CD4-positive, alpha-beta T cell (primary cell): ENCODE data around the gene SCAPER. TPM values are rescaled to one million over a fixed set of nuclear protein-coding genes. Genes with fewer than 3 reads are reported as not detected.

Source experiments
- ATAC-seq: fragments of 200-7000 bp; cut with Tn5 transposase; one replicate; pipeline ENCODE4 v1.10.0; 2022; ENCODE audit warnings: mild to moderate bottlenecking; ENCODE audit not compliant: poor library complexity
- CTCF ChIA-PET: fragments of 350-600 bp; sonication (Branson Sonifier 250); formaldehyde crosslinking; loops from one replicate; lab custom pipeline; 2021; ENCODE audit warnings: antibody characterized with exemption, inconsistent platforms; lab: Charles Lee
- POLR2A ChIA-PET: fragments of 350-600 bp; sonication (Branson Sonifier 250); formaldehyde crosslinking; loops from one replicate; lab custom pipeline; 2021; ENCODE audit warnings: antibody characterized with exemption, inconsistent platforms; lab: Charles Lee
- DNase-seq, 14 experiments: peaks; one replicate each; pipeline ENCODE4 v3.0.0-alpha.2; 2013 to 2020; ENCODE audit warnings: mixed read lengths in 2 of 14
- H3K27ac ChIP-seq, 2 donors: one replicate each; pipeline versions ENCODE4 v1.5.1 to v1.7.0; 2013; ENCODE audit warnings: low read length in 2 of 2, low read depth in 1 of 2, mild to moderate bottlenecking in 1 of 2
- H3K27me3 ChIP-seq, 2 experiments: 1 replicate in 1 of 2; 2 replicates in 1 of 2; pipeline versions ENCODE4 v1.6.1 to v1.7.0; 2013; ENCODE audit warnings: low read length in 2 of 2, control low read depth in 1 of 2, mild to moderate bottlenecking in 1 of 2, moderate library complexity in 1 of 2; ENCODE audit not compliant: insufficient read depth in 2 of 2, control insufficient read depth in 1 of 2
- H3K36me3 ChIP-seq: one replicate; pipeline ENCODE4 v1.6.1; 2013; ENCODE audit warnings: low read length, control low read depth; ENCODE audit not compliant: insufficient read depth
- H3K4me1 ChIP-seq: one replicate; pipeline ENCODE4 v1.6.1; 2013; ENCODE audit warnings: low read length, control low read depth; ENCODE audit not compliant: insufficient read depth
- H3K4me3 ChIP-seq: one replicate; pipeline ENCODE4 v1.5.1; 2013; ENCODE audit warnings: mild to moderate bottlenecking, low read length, moderate library complexity
- H3K9me3 ChIP-seq, 2 experiments: 1 replicate in 1 of 2; 2 replicates in 1 of 2; pipeline versions ENCODE4 v1.6.1 to v1.7.0; 2013; ENCODE audit warnings: low read length in 2 of 2, mild to moderate bottlenecking in 2 of 2, control low read depth in 1 of 2, moderate library complexity in 1 of 2; ENCODE audit not compliant: control insufficient read depth in 1 of 2, insufficient read depth in 1 of 2
- H3K27ac Mint-ChIP-seq: one replicate; pipeline ENCODE4 v1.8.0; 2020; ENCODE audit warnings: mixed read lengths
- H3K27me3 Mint-ChIP-seq: one replicate; pipeline ENCODE4 v1.8.0; 2021; ENCODE audit warnings: mixed read lengths
- H3K36me3 Mint-ChIP-seq: one replicate; pipeline ENCODE4 v1.8.0; 2021; ENCODE audit warnings: low read depth, mixed read lengths
- H3K4me1 Mint-ChIP-seq: one replicate; pipeline ENCODE4 v1.8.0; 2021; ENCODE audit warnings: low read depth, mixed read lengths
- H3K4me3 Mint-ChIP-seq: one replicate; pipeline ENCODE4 v1.8.0; 2020; ENCODE audit warnings: mild to moderate bottlenecking, mixed read lengths
- H3K9me3 Mint-ChIP-seq: one replicate; pipeline ENCODE4 v1.8.0; 2020; ENCODE audit warnings: mixed read lengths
- CTCF ChIP-seq: fragments of 200-600 bp; IDR thresholded peaks from one replicate; pipeline ENCODE4 v1.8.0; 2022; ENCODE audit warnings: antibody characterized with exemption, mild to moderate bottlenecking
- intact Hi-C, 2 experiments: fragments of 100-400 bp; cut with DNase I in 1 of 2; cut with micrococcal nuclease in 1 of 2; formaldehyde crosslinking; loops; one replicate each; pipeline versions ENCODE4 v1.15.1 to v1.9.0; 2023 to 2025; cut with DNase I, micrococcal nuclease
- total RNA-seq, 174 experiments: library from RNA in 2 of 174; stranded (reverse) in 2 of 174; gene quantifications; one replicate each; pipeline ENCODE4 v1.2.3 and lab custom pipeline; 2021 to 2026

The SCAPER gene
- total RNA-seq, 2 experiments from 2014 or later: 40.3 to 41.2 TPM

DNA sequence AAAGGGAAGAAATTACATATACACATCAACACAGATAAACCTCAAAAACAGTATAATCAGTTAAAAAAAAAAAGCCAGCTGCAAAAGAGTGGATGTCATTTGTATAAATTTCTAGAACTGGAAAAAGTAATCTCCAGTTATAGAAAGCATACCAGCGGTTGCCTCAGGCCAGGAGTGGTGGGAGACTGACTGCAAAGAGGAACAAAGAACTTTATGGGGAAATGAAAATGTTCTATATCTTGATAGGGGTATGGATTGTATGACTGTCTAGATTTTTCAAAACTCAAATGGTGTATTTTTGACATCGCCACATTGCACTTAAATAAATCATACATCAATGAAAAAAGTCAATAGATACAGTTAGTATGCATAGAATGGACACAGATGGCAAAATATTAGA lies 241.6 kb downstream of the SCAPER start:
- no peak for TF ChIP-seq CTCF
- no peak overlapping the region for H3K27ac Mint-ChIP-seq
- DNase-seq (no peak), ATAC-seq (no peak)
- Histone ChIP-seq H3K27ac (no peak overlapping the region), H3K36me3 (peaks cover 4% of the 10 kb centered on the region), H3K27me3 (no peaks in the 10 kb centered on the region), H3K4me3 (no peak overlapping the region), H3K4me1 (no peaks in the 10 kb centered on the region), H3K9me3 (no peaks in the 10 kb centered on the region)
- CTCF ChIA-PET: no interaction called here
- peaks cover 93% of the 10 kb centered on the region for H3K36me3 Mint-ChIP-seq
- peaks cover 7% of the 10 kb centered on the region for H3K9me3 Mint-ChIP-seq
- intact Hi-C loops: no loop called here
- H3K27me3 Mint-ChIP-seq: no peaks in the 10 kb centered on the region
- H3K4me1 Mint-ChIP-seq: no peaks in the 10 kb centered on the region
- H3K4me3 Mint-ChIP-seq: no peak overlapping the region
- POLR2A ChIA-PET: no interaction called here

- Mint-ChIP-seq H3K27ac (no peak overlapping the region), H3K27me3 (no peaks in the 10 kb centered on the region), H3K4me1 (peaks cover 9% of the 10 kb centered on the region), H3K36me3 (peaks cover 81% of the 10 kb centered on the region), H3K9me3 (peaks cover 5% of the 10 kb centered on the region), H3K4me3 (no peak overlapping the region)
- ChIA-PET POLR2A (no interaction called here), CTCF (no interaction called here)
- H3K9me3 ChIP-seq: peaks cover 0 to under 1% of the 10 kb centered on the region in 2 experiments
- ATAC-seq (no peak), DNase-seq (no peak)
- no peaks in the 10 kb centered on the region for H3K4me1 ChIP-seq
- H3K36me3 ChIP-seq: peaks cover 6% of the 10 kb centered on the region
- no peak for TF ChIP-seq CTCF
- intact Hi-C loops: no loop called here
- H3K27me3 ChIP-seq: no peaks in the 10 kb centered on the region
- no peak overlapping the region for H3K4me3 ChIP-seq
- no peak overlapping the region for H3K27ac ChIP-seq
Measured at GRCh38 chr15:76648732-76649444, 256.3 kb downstream of the SCAPER start.

DNA sequence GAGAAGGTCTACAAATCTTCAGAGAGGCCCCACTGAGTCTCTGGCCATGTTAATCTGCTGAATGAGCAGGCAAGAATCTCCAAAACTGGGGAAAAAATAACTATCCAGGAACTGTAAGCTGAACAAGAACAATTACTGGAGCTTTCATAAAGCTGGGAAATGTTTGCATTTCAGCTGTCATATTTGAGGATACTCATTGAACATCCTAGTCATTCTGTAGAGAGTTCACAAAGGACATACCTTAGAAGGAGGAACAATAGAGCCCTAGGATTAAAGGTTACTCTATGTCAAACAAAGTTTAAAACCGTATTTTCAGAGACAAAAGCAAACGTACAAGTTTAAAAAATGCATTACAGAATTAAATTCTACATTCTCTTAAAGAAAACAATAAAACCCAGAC lies 257.5 kb downstream of the SCAPER start:
- no peaks in the 10 kb centered on the region for H3K27me3 ChIP-seq
- H3K27me3 Mint-ChIP-seq: no peaks in the 10 kb centered on the region
- intact Hi-C loops: no loop called here
- TF ChIP-seq CTCF: no peak
- no peak overlapping the region for H3K27ac ChIP-seq
- CTCF ChIA-PET: interaction anchor here (0.6 kb wide), 1 partner anchor 467 kb away, joined by 3 read pairs; no protein-coding TSS in a partner anchor
- no peaks in the 10 kb centered on the region for H3K4me1 Mint-ChIP-seq
- H3K9me3 Mint-ChIP-seq: peaks cover 3% of the 10 kb centered on the region
- H3K9me3 ChIP-seq: no peaks in the 10 kb centered on the region
- ATAC-seq (no peak), DNase-seq (no peak)
- H3K36me3 ChIP-seq: peaks cover 6% of the 10 kb centered on the region
- no peaks in the 10 kb centered on the region for H3K4me1 ChIP-seq
- no peak overlapping the region for H3K4me3 Mint-ChIP-seq
- no peak overlapping the region for H3K4me3 ChIP-seq
- no peak overlapping the region for H3K27ac Mint-ChIP-seq
- H3K36me3 Mint-ChIP-seq: peaks cover 81% of the 10 kb centered on the region
- POLR2A ChIA-PET: no interaction called here
